Astrocyte of the cerebellum (primary cell): ENCODE results near the gene RNF26.

Experiments
- DNase-seq: peaks from one replicate; pipeline ENCODE4 v3.0.0-alpha.2; 2011; ENCODE audit warnings: low read depth
- H3K4me3 ChIP-seq: 2 replicates; pipeline ENCODE4 v1.5.1; 2011; ENCODE audit warnings: mild to moderate bottlenecking, low read depth, low read length, moderate library complexity
- in situ Hi-C: cut with HindIII; loops from 2 replicates; pipeline ENCODE4 v1.10.0; 2017; ENCODE audit warnings: low sequenced_read_pairs
- TF ChIP-seq, protein P1 (sequence below): IDR thresholded peaks from 2 replicates; pipeline ENCODE4 v1.5.1; 2012; ENCODE audit warnings: low read length, low read depth, moderate library complexity, mild to moderate bottlenecking; ENCODE audit errors: missing control alignments

The RNF26 gene

DNA sequence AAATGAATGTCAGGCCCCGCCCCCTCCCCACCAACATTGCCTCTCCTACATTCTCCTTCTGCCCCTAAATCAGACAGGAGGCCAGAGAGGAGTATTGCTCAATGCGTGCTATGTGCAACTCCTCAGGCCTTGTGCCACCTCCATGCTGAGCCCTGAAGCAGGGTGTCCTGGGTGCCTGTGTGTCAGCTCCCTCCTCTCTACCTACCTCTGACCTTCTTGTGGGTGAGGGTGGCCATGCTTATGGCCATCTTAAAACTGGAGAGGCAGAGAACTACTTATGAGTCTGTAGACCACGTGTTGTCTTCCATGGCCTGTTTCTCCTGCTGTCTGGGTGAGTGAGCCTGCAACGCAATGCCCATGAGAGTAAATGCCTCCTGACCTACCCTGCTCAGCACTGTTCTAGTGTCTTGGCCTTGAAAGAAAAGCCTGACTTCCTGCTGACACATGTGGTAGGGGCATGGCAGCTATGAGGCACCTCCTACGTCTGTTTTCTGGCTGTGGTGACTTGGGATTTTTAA is 27.9 kb upstream of the RNF26 start:
- H3K4me3 ChIP-seq, result no peak overlapping the region
- no peak for DNase-seq
- in situ Hi-C loops, result no loop called here
- TF ChIP-seq, protein P1, sequence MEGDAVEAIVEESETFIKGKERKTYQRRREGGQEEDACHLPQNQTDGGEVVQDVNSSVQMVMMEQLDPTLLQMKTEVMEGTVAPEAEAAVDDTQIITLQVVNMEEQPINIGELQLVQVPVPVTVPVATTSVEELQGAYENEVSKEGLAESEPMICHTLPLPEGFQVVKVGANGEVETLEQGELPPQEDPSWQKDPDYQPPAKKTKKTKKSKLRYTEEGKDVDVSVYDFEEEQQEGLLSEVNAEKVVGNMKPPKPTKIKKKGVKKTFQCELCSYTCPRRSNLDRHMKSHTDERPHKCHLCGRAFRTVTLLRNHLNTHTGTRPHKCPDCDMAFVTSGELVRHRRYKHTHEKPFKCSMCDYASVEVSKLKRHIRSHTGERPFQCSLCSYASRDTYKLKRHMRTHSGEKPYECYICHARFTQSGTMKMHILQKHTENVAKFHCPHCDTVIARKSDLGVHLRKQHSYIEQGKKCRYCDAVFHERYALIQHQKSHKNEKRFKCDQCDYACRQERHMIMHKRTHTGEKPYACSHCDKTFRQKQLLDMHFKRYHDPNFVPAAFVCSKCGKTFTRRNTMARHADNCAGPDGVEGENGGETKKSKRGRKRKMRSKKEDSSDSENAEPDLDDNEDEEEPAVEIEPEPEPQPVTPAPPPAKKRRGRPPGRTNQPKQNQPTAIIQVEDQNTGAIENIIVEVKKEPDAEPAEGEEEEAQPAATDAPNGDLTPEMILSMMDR, result no peak

- no peak overlapping the region for H3K4me3 ChIP-seq
- in situ Hi-C loops, result no loop called here
- no peak for DNase-seq
- TF ChIP-seq, protein P1, result peak; percentile 24
Observed at GRCh38 chr11:119307219-119307618, 27.1 kb upstream of the RNF26 start.

DNA sequence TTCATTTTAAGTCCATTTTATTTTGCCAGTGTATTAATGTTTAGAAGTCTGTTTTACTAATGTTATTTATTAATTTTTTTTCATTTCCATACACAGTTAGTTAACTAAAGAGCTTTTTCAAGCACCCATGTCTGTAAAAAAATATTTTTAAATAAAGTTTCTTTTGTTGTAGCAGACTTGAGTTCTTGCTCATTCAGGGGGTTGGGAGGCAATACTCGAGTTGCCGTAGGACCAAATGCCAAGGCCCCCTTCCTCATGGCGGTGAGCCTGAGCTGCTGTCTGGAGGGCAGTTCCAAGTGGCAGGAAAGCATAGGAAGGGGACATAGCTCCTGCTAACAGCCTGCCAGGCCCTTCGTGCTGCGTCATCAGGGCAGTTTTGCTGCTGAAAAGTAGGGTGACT is 26.4 kb upstream of the RNF26 start:
- DNase-seq, result no peak
- in situ Hi-C loops, result no loop called here
- no peak overlapping the region for H3K4me3 ChIP-seq
- TF ChIP-seq, protein P1, result no peak

GRCh38 chr11:119309411-119309810 is 24.9 kb upstream of the RNF26 start:
- H3K4me3 ChIP-seq, result no peak overlapping the region
- TF ChIP-seq, protein P1, result no peak
- in situ Hi-C loops, result no loop called here
- no peak for DNase-seq

DNA sequence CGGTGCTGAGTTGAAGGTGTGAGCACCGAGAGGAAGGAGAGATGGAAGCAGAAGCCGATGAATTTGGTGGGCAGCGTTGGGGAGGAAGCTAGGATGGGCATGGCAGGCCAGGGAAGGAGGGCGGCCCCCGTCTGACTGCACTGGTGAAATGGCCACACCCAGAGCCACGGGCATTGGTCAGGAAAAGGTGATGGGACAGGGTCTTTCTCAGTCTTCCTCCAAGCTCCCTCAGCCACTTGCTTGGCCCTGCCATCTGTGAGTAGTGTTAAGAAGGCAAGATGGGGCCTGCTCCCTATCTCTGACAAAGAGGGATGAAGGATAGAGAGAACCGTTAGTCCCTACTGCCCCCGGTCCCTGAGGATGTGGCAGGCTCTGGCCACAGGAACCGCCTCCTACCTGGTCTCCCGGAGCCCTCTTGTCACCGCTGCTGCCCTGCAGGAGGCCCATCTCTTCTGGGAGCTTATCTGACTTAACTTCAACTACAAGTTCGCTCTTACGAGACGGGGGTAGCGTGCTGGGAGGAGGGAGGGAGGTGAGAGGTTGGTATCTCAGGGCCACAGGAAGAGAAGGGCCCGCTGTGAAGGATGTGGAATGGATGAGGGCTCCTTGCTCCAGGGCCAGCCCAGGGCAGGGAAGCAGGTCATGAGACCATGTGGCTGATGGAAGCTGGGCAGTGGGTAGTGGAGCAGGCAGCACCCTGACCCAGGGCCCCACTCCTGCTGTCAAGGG is 24.2 kb upstream of the RNF26 start:
- TF ChIP-seq, protein P1, result no peak

GRCh38 chr11:119310682-119311052 is 23.7 kb upstream of the RNF26 start:
- in situ Hi-C loops, result no loop called here
- no peak for DNase-seq
- TF ChIP-seq, protein P1, result no peak
- no peak overlapping the region for H3K4me3 ChIP-seq

More for the DNA sequence above, 24.2 kb upstream of the RNF26 start:
- no peak for DNase-seq
- no peak overlapping the region for H3K4me3 ChIP-seq
- in situ Hi-C loops, result no loop called here
